ENCODE results near the gene APOL2.

APOL2 gene

DNA sequence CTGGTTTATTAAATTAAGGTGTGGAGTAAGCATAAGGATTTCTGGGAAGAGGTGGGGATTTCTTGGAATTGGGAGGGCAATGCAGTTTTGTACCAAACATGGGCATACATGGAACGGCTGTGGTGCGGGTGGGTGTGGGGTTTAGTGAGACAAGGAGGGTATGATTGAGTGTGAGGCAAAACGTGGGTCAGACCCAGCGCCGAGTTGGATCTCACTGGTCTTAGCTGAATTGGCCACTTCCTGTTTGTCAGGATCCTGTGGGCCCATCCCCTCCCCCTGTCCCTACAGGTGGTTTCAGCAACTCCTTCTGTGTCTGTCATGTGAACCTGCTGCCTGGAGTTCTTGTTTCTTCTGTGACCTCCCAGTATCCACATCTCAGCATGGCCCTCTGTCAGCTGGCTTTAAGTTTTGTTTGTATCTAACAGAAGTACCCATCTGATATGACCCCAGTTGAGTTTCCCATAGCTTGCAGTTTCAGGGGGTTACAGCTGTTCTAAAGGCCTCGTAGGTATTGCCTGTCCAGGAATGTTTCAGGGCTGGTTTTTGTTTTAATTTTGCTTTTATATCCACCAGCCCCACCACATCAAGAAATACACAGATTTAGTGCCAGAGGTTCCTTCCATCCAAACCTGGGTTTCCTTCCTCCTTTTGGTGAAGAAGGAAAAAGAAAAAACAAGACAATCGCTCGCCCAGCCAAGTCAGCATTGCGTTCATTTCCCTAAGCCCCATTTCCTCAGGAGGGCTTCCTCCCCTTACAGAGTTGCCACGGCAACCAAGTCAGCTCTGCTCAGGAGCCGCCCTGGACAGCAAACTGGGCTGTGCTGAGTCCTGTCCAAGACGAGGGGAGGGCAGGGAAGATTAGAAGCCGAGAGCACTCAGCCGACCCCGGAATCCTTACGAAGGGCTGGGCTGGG is 19.6 kb upstream of the APOL2 start:
- TF ChIP-seq TAF1 (IDR thresholded peaks at IDR 0.05; ENCODE audit: borderline replicate concordance, insufficient read depth, low read length) (no peak), POLR2AphosphoS5 (IDR thresholded peaks at IDR 0.05; ENCODE audit: low read depth, low read length) (no peak), FOXP2 (optimal IDR thresholded peaks at IDR 0.05; ENCODE audit: borderline replicate concordance, extremely low read depth, extremely low read length, insufficient read depth) (no peak), SIN3A (IDR thresholded peaks at IDR 0.05; ENCODE audit: borderline replicate concordance, insufficient read depth, low read length) (no peak)
- TF ChIP-seq, protein P1, sequence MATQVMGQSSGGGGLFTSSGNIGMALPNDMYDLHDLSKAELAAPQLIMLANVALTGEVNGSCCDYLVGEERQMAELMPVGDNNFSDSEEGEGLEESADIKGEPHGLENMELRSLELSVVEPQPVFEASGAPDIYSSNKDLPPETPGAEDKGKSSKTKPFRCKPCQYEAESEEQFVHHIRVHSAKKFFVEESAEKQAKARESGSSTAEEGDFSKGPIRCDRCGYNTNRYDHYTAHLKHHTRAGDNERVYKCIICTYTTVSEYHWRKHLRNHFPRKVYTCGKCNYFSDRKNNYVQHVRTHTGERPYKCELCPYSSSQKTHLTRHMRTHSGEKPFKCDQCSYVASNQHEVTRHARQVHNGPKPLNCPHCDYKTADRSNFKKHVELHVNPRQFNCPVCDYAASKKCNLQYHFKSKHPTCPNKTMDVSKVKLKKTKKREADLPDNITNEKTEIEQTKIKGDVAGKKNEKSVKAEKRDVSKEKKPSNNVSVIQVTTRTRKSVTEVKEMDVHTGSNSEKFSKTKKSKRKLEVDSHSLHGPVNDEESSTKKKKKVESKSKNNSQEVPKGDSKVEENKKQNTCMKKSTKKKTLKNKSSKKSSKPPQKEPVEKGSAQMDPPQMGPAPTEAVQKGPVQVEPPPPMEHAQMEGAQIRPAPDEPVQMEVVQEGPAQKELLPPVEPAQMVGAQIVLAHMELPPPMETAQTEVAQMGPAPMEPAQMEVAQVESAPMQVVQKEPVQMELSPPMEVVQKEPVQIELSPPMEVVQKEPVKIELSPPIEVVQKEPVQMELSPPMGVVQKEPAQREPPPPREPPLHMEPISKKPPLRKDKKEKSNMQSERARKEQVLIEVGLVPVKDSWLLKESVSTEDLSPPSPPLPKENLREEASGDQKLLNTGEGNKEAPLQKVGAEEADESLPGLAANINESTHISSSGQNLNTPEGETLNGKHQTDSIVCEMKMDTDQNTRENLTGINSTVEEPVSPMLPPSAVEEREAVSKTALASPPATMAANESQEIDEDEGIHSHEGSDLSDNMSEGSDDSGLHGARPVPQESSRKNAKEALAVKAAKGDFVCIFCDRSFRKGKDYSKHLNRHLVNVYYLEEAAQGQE (IDR thresholded peaks at IDR 0.05; ENCODE audit: insufficient read depth in 1 of 2, low read depth in 2 of 2, low read length in 2 of 2): no peak

DNA sequence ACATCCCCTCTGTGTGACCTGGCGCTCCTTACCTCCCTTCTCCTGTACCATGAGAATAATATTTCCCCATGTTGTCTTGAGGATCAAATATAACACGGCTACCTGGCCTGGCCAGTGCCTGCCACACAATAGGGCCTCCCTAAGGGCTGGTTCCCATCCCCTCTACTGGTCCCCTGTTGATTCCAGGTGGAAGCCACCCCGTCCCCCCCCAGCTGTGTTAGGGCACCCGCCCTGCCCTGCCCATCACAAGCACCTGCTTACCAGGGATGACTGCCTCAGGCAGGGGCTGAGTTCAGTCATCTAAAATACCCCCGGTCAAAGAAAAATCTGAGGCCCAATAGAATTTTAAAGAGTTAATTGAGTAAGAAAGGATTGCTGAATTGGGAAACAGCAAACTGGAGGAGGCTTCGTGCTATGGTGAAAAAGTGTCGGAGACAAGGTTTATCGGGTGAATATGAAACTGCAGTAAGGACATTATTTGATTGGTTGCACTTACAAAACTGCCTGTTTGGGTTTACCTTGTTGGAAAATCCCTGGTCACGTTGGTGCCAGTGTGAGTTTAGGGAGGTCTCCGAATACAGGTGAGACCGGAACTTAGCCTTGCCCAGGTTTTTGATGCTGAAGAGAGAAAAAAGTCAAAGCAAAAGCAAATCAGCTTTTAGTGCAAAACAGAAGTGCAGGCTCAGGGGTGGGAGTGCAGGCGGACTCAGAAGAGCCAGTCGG is 18.8 kb upstream of the APOL2 start:
- TF ChIP-seq FOXP2 (optimal IDR thresholded peaks at IDR 0.05; ENCODE audit: borderline replicate concordance, extremely low read depth, extremely low read length, insufficient read depth) (no peak), TAF1 (IDR thresholded peaks at IDR 0.05; ENCODE audit: borderline replicate concordance, insufficient read depth, low read length) (no peak), SIN3A (IDR thresholded peaks at IDR 0.05; ENCODE audit: borderline replicate concordance, insufficient read depth, low read length) (no peak), POLR2AphosphoS5 (IDR thresholded peaks at IDR 0.05; ENCODE audit: low read depth, low read length) (no peak)
- TF ChIP-seq, protein P1 (IDR thresholded peaks at IDR 0.05; ENCODE audit: insufficient read depth in 1 of 2, low read depth in 2 of 2, low read length in 2 of 2): no peak

DNA sequence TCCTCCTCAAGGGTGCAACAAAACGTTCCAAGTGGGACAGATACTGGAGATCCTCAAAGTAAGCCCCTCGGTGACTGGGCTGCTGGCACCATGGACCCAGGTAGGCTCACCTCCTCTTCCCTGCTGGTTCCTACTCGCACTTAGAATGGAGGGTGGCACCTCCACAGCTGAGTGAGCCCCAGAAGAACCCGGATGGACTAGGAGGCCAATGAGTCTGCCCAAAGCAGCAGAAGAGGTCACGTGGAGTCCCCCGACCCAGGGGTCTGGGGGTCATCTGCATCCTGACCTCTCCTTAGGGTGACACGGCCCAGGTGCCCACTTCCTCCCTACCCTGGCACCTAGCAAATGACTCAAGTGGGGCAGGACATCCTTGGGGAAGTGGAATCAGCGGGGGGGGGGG is 18.0 kb upstream of the APOL2 start:
- TF ChIP-seq SIN3A (IDR thresholded peaks at IDR 0.05; ENCODE audit: borderline replicate concordance, insufficient read depth, low read length) (no peak), POLR2AphosphoS5 (IDR thresholded peaks at IDR 0.05; ENCODE audit: low read depth, low read length) (no peak), FOXP2 (optimal IDR thresholded peaks at IDR 0.05; ENCODE audit: borderline replicate concordance, extremely low read depth, extremely low read length, insufficient read depth) (no peak), TAF1 (IDR thresholded peaks at IDR 0.05; ENCODE audit: borderline replicate concordance, insufficient read depth, low read length) (no peak)
- TF ChIP-seq, protein P1 (IDR thresholded peaks at IDR 0.05; ENCODE audit: insufficient read depth in 1 of 2, low read depth in 2 of 2, low read length in 2 of 2): no peak

DNA sequence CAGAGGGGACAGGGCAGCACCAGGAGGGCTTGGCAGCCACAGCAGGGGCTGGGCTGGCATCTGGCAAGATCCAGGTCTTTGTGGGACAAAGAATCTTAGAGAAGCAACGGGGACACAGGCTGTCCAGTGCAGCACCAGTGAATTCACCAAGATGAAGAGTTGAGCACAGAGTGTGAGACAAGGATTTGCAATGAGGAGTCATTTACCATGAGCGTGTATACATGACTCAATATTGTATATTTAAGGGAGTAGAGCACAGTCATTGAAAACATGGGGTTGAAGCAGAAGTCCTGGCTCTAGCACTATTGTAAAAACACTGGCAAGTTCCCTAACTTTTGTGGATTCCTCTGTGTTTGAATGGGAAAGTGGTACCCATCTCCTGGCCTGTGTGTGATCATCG is 17.2 kb upstream of the APOL2 start:
- TF ChIP-seq POLR2AphosphoS5 (IDR thresholded peaks at IDR 0.05; ENCODE audit: low read depth, low read length) (no peak), SIN3A (IDR thresholded peaks at IDR 0.05; ENCODE audit: borderline replicate concordance, insufficient read depth, low read length) (no peak), FOXP2 (optimal IDR thresholded peaks at IDR 0.05; ENCODE audit: borderline replicate concordance, extremely low read depth, extremely low read length, insufficient read depth) (no peak), TAF1 (IDR thresholded peaks at IDR 0.05; ENCODE audit: borderline replicate concordance, insufficient read depth, low read length) (no peak)
- TF ChIP-seq, protein P1 (IDR thresholded peaks at IDR 0.05; ENCODE audit: insufficient read depth in 1 of 2, low read depth in 2 of 2, low read length in 2 of 2): no peak

All from PFSK-1 (cell line).